GM18951 (cell line): Measurements from ENCODE around the gene OXNAD1.
A peak's percentile ranks its signal among the peaks of the same experiment; 100 is the strongest.

Source experiments
- POLR2A ChIP-seq: IDR thresholded peaks from 4 replicates; pipeline ENCODE4 v1.6.1; 2011; ENCODE audit warnings: mild to moderate bottlenecking; ENCODE audit not compliant: insufficient read length, insufficient read depth; ENCODE audit errors: extremely low read depth
- in situ Hi-C: fragments of 300-500 bp; cut with MboI; formaldehyde crosslinking; loops from one replicate; pipeline ENCODE4 v1.12.0; 2022; ENCODE audit warnings: low sequenced_read_pairs, mixed read lengths, inconsistent platforms; ENCODE audit not compliant: unreplicated experiment

The OXNAD1 gene

DNA sequence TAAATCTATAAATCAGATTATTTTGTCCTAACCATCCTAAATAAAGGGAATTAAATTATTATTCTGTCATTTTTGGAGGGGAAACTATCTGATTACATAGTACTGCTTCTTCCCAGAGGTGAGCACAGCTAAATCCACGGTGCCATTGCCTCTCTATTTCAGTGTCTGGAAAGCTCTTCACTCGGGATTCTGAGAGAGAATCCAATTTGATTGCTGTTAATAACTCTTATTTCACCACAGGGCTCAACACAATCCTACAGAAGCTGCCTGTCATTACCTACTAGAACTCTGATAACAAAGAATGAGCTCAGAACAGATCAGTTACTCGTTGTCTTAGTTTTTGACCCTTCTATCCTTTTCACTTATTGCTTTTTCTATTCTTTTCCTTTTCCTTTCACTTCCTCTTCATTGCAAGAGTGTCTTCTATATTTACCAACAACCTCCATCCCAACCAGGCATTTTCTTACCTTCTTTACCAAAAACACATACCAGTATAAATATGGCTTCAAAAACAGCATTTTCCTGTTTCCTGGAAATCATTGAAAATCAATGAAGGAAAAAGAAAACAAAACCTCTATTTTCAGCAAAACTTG, 30.4 kb downstream of the OXNAD1 start:
- no peak for TF ChIP-seq POLR2A
- in situ Hi-C loops = loop anchor here (25.0 kb wide), 2 partner anchors 942 to 1092 kb away; no protein-coding TSS in a partner anchor

DNA sequence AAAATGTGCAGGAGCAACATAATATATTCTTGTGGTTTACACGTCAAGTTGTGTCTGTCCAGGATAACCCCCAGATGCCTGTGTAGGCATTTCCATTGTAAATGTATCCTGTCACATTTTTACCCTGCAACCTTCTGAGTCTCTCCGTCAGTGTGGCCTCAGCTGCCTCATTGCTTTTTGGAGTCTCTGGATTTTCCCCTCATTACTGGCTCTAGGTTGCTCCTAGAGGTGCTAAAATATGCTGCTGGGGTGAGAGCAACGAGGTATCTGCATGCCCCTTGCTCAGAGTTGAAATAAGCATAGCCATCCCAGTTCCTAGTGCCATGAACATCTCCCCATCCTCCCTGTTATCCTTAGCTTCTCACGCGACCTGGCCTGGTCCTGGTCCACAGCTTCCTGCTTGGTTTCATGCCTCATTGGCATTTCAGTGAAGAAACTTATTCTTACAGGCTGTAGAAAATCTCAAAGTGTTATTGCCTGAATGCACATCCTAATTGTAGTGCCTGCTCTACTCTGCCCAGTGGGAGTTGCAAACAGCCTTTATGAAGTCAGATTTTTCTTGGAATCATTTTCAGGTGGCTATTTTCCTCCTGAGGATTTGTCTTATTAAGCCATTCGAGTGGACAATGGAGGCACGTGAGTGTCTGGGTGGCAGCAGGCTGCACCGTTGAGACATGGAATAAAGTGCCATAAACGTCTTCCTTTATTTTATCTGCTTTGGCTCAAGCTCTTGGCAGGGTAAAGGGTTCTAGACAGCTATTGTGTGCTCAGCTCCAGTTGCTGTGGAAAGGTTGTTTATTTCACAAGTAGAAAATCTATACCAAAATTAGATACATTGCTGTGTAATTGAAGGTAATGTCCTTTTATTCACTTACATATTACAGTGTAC, 33.2 kb downstream of the OXNAD1 start:
- in situ Hi-C loops = loop anchor here (25.0 kb wide), 2 partner anchors 939 to 1089 kb away; no protein-coding TSS in a partner anchor
- no peak for TF ChIP-seq POLR2A

DNA sequence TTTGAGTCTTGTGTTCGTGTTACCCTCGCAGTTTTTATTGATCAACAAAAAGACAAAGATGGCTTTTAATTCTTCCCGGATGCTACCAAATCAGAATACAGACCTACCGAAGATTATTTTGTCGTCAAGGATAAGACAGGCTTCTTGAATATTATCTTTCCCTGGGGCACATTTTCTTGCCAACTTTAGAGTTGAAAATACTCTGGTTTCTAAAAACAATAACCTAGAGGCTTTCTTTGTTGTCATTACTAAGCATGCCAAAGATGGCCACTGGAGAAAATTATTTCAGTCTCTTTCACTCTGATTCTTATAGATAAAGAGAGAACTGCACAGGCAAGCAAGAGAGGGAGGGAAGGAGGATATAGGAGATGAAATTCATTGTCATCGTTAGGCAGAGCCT, 33.9 kb downstream of the OXNAD1 start:
- in situ Hi-C loops = loop anchor here (25.0 kb wide), 2 partner anchors 938 to 1088 kb away; no protein-coding TSS in a partner anchor
- TF ChIP-seq POLR2A = no peak

DNA sequence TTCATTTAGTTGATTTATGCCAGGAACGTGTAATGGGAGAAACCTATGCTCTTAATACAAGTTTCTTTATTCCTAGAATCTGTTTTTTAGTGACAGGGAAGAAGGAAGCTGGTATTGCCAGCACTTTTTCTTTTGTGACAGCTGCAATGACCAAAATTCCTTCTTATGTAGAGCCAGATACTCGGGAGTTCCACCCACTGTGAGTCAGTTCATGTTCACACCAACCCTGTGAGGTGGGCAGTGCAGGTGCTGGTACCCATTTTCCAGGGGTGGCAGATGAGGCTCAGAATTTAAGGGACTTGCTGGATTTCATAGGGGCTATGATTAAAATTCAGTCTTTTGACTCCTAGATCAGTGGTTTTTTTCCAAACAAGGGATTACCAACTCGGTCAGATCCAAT, 34.7 kb downstream of the OXNAD1 start:
- in situ Hi-C loops = loop anchor here (25.0 kb wide), 2 partner anchors 938 to 1088 kb away; no protein-coding TSS in a partner anchor

DNA sequence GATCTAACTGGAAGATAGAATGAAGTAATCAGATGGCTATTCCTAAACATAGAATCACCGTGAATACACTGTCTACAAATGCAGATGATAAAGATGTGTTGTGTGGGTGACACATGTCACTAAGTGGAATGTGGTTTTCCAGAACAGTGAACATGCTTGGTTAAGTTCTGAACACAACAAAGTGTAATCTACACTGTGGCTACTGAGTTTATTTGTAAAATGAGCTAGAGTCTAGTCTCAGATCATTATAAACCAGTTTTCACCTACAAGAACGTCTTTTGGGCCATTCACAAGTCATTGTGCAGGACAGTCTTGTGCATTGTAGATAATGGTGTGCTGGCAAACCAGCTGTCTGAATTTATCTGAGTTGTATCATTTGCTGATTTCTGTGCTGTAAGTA, 35.3 kb downstream of the OXNAD1 start:
- no peak for TF ChIP-seq POLR2A
- in situ Hi-C loops = no loop called here

More for the DNA sequence above, 34.7 kb downstream of the OXNAD1 start:
- TF ChIP-seq POLR2A = no peak

DNA sequence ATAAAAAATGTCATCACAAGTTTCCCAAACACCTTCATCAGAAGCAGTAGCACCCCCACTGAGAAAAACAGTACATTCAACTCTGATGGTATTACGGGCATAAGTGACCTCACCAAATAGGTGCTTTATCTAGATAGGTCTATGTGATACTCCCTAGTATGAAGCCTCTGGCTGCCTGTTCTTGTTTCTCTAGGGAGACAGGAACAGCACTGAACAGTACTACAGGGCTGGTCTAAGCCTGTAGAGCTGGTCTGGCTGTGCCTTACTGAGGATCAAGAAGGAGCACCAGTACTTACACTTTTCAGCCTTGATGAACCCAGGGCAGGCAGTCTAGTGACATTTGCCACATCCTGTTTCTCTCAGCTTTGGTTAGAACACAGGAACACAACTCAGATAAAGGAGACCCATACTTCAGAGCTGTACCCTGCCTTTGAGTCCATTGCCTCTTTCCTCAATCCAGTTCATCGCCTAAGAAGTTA, 35.9 kb downstream of the OXNAD1 start:
- in situ Hi-C loops = no loop called here
- no peak for TF ChIP-seq POLR2A

DNA sequence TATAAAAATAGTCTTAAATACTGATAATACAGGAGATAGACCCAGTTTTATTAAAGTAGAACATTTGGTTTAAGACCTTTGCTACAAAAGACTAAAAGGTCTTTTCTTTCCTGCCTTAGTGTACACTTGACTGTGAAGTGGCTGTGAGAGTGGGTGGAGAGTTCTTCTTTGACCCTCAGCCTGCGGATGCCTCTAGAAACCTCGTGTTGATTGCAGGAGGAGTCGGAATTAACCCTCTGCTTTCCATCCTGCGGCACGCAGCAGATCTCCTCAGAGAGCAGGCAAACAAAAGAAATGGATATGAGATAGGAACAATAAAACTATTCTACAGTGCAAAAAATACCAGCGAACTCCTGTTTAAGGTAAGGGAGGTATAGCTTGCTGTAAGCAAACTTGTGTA, 36.5 kb downstream of the OXNAD1 start:
- in situ Hi-C loops = no loop called here
- no peak for TF ChIP-seq POLR2A

DNA sequence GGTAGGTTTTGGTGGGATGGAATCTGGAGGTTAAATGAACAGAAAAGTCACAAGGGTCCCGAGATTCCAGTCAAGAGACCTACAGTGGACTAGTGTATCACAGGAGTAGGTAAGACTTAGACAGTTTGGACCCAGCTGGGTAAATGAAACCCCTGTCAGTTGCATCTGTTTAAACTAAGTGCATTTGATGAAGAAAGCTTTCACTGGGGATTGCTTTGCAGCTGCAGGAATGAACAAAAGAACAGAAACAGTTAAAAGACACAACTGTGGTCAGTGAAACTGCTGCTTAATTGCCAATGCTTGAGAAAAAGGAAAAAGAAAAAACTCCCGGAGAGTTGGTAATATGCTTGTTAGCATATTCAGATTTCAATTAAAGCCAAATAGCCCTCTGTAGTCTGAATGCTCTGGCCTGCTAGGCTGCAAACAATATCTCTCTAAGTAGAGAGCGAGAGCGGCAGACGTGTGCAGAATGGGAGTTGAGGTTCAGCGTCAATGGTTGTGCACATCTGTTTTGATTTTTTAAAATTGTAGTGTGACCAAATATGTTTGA, 37.1 kb downstream of the OXNAD1 start:
- in situ Hi-C loops = no loop called here
- TF ChIP-seq POLR2A = no peak

DNA sequence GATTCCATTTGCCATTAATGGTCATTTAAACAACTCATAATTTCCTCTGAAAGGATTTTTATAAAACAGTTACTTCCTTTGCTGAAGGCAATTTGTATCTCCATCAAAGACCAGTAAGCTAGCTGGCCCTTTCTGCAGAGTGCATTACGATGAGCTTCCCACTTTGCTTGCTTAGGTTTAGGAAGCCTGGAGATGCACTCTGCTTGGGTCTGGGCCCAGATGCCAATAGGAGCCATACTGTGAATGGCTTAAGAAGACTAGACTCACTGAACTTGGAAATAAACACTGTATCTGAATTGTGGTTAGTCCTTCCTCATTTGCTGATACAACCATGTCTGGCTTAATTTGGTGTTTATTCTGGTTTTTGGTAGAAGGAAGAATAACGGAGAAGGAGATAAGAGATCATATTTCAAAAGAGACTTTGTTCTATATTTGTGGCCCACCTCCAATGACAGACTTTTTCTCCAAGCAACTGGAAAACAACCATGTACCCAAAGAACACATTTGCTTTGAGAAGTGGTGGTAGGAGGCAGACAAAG, 38.1 kb downstream of the OXNAD1 start:
- in situ Hi-C loops = no loop called here
- TF ChIP-seq POLR2A = no peak

DNA sequence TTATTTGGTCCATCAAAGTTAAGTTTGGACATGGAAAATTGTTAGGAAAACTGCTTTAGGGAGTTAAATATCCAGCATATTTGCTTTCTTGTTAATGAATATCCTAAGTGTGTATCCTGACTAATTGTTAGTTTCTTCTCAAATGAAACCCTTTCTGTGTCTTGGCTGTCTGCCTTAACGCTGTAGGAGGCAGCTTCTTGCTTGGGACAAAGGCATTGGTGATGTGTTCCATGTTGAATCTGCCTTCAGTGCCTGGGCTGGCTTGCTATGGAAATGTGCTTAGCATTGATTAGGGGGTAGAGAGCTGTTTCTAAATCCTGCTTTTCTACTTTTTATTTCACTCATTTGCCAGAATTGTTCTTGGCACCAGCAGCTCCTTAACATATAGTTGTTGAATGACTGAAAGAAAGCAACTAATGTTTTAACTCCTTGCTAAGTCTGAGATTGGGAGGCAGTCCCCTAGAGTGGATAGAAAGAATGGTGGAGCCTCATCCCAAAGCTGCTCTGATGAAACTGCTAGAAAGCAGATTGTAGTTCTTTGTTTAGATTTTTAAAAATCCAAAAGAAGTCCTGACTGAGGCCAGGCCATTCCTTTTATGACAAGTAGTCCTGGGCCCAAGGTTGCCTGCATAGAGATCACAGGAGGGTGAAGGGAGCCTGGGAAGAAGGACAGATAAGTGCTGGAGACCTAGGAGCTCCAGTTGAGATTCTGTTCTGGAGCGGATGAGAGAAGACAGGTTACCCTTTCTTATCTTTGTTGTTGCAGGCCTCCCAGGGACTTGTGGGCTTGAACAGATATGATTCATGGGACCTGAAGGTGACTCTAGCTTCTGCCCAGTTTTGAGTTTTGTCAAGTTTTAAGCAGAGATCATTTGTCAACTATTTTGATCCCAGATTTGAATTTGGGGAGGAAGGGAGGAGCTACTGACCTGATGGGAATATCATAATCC, 39.3 kb downstream of the OXNAD1 start:
- in situ Hi-C loops = no loop called here

DNA sequence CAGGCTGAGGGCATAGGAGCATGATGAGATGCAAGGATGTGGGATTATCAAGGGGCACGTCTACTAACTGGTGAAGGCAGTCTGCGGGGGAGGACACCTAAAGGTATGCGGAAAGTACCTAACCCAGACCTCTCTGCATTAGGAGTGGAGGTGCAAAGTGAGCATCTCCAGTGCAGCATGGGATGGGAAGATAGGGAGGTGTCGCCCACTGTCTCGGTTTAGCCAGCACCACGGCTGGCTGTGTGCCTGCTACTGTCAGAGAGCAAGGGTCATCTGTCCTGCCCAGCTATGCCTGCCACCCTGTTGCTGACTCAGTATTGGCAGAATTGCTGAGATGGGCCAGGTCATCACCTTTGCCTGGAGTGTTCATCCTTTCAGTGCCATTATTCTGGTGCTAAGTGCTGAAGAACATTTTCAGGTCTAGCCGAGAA, 40.1 kb downstream of the OXNAD1 start:
- in situ Hi-C loops = no loop called here
- TF ChIP-seq POLR2A = peak; percentile 48

More for the DNA sequence above, 39.3 kb downstream of the OXNAD1 start:
- TF ChIP-seq POLR2A = no peak
